HG03520 (cell line): ENCODE data around the gene LRCH3.

Experiments
- ATAC-seq: cut with Tn5 transposase; IDR thresholded peaks from one replicate; pipeline ENCODE4 v1.9.1; 2021; ENCODE audit warnings: mild to moderate bottlenecking, moderate library complexity; ENCODE audit not compliant: unreplicated experiment

The LRCH3 gene

GRCh38 chr3:197791892-197792647 is 1.0 kb downstream of the LRCH3 start:
- ATAC-seq: peak; percentile 19

DNA sequence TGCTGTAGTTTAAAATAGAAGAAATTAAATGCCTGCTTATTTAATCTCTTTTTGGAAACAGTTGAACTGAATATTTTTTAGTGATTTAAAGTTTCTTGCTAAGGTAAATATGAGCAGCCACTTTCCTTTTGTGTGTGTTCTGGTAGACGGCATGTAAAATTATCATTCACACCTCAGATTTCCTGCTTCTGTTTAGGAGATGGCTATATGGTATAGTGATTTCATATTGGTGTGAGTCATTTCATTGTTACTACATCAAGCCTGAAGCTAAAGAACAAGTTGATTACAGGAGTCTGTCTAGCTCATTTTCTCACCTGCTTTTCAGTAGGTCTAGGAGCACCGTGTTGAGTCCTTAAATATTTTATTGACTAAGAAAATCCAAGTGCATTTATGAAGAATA is 2.2 kb downstream of the LRCH3 start:
- ATAC-seq: no peak

- ATAC-seq: no peak
These were observed 3.1 kb downstream of the LRCH3 start for GRCh38 chr3:197794115-197794514.

DNA sequence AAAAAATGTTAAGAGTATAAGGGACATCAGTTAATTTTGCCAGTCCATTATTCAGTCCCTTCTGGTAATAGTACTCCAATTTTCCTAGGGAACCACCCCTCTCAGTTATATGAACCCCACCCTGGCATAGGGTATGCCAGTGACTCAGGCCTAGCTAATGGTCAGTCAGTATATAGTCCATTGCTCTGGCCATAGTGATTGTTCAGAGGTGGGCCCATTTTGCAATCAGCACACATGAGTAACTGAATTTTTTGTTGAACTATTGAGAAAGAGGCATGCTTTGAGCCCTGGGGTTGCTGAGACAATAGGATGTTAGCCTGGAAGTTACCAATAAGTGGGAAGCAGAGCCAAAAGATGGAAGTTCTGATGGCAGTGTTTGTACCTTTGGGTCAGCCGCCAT is 4.1 kb downstream of the LRCH3 start:
- no peak for ATAC-seq

- ATAC-seq: no peak
These were observed 5.0 kb downstream of the LRCH3 start for GRCh38 chr3:197796087-197796486.

DNA sequence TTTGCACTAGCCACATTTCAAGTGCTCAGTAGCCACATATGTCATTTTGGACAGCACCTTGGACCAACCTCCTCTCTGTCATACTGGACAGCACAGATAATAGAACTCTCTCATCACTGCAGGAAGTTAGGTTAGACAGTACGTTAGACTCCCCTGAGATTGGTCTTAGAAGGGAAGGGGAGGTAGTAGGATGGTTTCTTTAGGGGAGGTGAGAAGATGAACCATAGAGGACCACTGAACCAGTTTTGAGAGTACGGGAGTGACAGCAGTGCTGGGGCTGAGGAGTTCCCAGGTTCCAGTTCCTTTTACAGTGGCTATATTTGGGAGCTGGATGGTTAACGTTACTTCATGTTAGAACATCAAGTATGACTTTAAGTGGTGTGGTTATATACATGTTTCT is 7.8 kb downstream of the LRCH3 start:
- no peak for ATAC-seq

DNA sequence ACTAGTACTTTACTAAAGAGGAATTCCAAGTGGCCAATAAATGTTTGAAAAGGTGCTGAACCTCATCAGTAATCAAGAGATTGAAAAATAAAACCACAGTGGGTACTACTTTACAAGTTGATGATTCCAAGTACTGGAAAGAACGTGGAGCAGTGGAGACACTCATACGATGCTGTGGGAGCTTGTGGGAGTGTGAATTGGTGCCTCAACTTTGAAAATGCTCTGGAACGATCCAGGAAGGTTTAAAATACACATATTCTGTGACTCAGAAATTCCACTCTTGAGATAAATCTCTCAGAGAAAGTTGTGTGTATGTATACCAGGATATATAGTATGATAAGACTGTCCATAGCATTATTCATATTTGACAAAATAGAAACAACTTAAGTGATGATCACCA is 9.3 kb downstream of the LRCH3 start:
- ATAC-seq: no peak

DNA sequence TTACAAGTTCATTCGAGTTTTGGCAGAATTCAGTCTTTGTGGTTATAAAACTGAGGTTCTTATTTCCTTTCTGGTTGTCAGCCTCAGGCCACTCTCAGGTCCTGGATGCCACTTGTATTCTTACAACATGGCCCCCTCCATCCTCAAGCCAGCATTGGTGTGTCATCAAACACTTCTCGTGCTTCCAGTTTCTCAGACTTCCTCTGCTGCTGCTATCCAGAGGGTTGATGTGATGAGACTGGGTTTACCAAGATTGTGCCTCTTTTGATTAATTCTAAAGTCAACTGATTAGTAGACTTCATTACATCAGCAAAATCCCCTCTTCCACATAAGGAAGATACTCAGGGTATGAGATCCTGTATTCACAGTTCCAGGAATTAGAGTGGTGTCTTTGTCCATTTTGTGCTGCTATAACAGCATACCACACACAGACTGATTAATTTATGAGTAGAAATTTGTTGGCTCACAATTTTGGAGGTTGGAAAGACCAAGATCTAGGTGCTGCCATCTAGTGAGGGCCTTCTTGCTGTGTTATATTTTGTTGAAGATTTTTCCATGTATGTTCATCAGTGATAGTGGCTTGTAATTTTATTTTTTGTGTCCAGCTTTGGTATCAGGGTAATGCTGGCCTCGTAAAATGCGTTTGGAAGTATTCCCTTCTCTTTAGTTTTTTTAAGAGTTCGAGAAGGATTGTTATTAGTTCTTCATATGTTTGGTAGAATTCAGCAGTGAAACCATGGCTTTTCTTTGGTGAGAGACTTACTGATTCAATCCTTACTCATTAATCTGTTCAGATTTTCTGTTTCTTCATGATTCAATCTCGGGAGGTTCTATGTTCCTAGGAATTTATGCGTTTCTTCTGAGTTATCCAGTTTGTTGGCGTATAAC is 11.1 kb downstream of the LRCH3 start:
- no peak for ATAC-seq

DNA sequence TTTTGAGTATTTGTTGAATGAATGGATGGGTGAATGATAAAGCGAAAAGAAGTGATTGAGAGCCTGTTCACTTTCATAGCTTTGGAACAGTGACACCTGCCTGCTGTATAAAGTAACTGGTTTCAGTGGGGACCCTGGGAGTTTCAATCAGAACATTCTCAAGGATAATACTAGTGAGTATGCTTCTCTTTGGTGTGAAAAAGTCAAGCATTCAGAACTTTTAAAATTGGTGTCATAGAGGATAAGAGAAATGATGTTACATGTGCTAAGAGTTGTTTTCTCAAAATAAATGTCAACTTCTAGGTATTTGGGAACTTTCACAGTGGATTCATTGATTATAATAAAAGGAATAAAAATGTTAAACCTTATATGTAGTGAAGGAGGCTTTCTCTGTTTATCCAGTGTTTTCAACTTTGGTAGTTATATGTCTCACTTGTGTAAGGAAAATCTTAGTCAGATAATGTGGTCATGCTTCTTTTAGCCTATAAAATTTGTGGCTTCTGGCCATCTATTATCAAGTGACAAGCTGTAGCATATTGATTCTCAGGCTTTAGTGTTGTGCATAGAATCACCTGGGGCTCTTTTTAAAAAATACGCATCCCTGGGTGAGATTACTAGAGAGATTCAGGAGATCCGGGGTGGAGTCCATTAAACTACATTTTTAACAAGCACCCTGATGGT is 11.9 kb downstream of the LRCH3 start:
- no peak for ATAC-seq

DNA sequence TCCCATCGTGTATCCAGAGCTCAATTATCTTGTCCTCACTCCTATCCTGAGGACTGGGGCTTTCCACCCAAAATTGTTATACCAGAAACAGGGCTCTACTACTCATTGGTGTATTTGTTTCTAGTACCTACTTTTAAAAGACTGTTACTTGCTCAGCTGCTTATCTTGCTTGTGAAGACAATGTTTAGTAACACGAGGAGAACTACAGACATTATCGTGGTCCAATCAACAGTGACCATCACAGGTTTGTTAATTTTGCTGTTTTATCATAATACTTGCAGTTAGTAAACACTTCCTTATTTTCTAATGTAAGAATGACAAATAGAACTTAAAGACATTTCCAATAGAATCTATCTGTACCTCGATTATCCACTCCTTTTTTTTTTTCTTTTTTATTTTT is 13.5 kb downstream of the LRCH3 start:
- no peak for ATAC-seq

GRCh38 chr3:197807969-197808587 is 17.0 kb downstream of the LRCH3 start:
- ATAC-seq: no peak

DNA sequence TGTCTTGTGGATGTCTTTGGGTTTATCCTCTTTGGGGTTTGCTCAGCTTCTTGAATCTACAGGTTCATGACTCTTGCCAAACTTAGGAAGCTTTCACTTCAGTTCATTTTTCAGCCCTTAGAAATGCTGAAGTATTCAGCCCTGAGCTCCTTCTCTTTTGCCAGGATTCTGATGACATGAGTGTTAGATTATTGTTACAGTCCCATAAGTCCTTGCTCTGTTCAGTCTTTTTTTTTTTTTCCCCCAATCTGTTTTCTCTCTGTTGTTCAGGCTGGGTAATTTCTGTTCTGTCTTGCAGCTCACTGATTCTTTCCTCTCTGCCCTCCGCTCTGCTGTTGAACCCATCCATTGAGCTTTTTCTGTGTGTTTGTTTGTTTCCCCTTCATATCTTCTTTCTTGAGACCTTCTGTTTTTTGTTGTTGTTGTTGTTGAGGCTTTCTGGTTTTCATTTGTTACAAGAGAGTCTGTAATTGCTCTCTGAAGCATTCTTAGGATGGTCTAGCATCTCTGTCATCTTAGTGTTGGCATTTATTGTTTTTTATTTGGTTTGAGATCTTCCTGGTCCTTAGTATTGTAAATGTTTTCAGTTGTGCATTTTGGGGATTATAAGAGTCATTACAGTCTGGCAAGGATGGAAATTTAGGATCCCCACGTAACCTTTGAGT is 18.4 kb downstream of the LRCH3 start:
- no peak for ATAC-seq

DNA sequence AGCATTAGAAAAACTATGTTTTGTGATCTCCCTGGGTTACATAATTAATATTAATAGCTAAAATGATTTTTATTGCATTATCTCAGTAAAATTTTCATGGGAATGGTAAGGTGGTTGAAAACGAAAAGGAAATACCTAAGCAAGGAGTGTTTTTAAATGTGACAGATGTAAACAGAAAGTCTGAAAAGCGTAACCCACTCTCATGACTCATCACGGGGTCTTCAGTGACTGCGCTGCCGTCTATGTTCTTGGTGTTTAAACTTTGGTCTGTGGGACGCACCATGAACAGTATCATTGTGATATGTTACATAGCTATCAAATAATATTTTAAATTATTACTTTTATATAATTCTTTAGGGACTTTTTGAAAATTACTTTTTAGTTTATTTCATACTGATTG is 19.8 kb downstream of the LRCH3 start:
- ATAC-seq: no peak

DNA sequence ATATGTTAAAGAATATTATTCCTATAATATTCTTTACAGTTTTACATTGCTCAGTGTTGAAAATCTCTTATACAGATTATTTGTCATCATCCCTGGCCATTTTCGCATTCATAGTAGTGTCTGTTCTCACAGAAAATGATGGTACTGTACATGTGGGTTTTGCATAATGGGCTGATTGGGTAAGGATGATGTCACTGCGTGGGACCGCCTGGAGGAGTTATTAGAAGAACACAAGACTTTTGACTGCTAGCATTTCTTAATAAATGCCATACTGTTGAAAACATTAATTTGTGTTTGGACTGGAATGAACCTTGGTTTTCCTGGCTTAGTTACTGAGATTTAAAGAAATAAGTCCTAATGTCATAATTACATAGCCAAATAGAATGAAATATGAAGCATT is 20.3 kb downstream of the LRCH3 start:
- no peak for ATAC-seq

DNA sequence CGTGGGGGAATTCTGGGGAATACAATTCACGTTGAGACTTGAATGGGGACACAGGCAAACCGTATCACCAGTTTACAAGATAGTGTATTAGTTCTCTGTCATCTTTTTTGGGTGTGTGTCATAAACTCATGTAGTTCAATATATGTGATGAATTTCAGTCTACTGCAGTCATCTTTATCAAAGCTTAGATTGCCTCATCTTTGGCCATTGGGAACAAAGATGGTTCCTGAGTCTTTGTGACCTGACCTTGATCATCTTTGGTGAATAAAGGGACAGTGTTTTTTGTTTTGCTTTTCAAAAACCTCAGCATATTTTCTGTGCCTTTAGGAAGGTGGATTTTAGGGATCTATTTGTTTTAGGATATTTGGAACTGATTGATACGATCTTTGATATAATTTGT is 23.3 kb downstream of the LRCH3 start:
- ATAC-seq: no peak

DNA sequence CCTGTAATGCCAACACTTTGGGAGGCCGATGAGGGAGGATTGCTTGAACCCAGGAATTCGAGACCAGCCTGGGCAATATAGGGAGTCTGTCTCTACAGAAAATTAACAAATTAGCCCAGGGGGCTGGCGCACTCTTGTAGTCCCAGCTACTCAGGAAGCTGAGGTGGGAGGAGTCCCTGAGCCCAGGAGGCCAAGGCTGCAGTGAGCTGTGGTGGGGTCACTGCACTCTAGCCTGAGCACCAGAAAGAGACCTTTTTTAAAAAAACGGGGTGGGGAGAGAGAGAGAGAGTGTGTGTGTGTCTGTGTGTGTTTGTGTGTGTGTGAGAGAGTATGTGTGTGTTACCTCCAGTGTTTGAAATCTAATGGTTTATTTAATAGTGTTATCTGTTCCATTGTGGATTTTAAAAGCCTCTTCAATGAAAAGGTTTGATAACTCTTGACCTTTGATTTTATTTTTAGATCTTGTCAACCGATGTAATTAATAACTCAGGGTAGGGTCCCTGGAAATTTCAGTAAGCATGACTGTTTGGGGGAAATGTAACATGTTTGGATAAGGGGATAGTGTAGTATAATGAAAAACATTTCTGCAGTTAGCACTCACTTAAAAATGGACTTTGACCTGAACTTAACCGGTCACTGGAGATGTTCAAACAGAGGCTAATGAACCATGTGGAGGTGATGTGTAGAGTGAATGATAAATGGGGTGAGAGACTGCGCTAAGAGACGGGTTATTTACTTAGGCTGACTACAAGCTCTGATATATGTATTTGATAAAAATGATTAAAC is 29.7 kb downstream of the LRCH3 start:
- no peak for ATAC-seq

DNA sequence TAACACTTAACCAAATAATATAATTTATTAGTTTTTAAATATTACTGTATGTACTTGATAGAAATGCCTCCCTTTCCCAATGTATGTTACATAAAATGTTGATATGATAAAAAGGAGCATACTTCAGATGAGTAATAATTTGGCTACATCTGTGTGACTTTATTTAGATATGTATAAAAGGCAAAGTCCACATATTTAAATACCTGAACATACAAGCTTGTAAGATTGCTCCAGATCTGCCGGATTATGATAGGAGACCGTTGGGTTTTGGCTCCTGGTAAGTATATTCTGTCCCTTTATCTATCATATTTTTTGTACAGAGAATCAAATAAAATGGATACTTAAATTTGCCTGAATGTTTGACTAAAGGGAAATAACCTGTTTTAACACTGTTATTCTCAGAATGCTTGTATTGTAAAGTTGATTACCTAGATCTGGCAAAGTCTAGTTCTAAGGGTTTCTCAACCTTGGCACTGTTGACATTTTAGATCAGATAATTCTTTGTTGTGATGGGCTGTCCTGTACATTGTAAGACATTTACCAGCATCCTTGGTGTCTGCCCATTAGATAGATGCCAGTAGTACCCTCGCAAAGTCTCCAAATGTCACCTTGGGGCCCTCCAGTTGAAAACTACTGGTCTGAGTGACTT is 38.5 kb downstream of the LRCH3 start:
- ATAC-seq: no peak

DNA sequence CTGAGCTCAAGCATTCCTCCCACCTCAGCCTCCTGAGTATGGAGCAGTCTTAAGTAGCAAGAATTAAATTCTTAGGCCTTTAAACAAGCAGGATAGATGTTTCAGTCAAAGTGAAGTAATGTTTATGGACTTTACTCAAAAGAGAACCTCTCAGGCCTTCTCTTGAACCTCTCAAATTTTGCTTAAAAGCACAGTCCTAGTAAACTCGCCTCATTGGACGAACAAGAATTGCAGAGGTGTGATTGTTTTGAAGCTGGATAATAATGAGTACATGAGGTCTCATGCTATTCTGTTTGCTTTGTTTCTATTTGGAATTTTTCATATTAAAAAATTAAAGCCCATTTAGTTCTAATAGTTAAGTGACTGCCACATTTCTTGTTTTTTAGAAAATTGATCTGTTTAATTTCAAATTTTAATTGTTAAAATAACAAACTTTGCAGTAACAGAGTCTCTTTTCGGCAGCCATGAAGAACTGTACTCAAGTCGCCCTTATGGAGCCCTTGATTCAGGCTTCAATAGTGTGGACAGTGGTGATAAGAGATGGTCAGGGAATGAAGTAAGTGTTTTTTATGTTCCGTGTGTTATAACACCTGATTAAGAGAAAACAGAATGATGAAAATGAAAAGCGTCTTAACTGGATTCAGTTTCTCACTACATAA is 39.4 kb downstream of the LRCH3 start:
- no peak for ATAC-seq

DNA sequence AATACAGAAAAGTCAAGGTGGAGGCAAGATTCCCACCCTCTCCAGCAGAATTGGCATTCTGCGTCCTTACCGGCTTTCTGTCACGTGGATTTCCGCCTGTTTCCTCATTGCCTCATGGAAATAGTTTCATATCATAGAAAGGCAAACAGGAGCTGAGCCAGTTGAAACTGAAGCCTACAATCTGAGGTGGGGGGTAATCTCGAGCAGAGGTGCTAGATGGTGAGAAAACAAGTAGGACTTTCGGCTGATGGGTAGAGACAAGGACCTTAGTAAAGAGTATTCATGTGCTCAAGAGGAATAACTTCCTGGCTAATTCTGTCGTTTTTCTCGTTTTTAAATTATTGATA is 39.9 kb downstream of the LRCH3 start:
- no peak for ATAC-seq
